Liver (tissue), 9 donors: Measurements from ENCODE around the gene NT5C1A. TPM values are rescaled to one million over a fixed set of nuclear protein-coding genes. Genes with fewer than 3 reads are reported as not detected.

Source experiments
- DNase-seq: peaks from one replicate; pipeline ENCODE4 v3.0.0-alpha.2; 2017; ENCODE audit warnings: low spot score
- H3K27ac ChIP-seq, 2 donors: one replicate each; pipeline ENCODE4 v1.7.0; 2013; ENCODE audit warnings: inconsistent platforms in 2 of 2, low read length in 2 of 2, control low read depth in 1 of 2, low read depth in 1 of 2, mild to moderate bottlenecking in 1 of 2
- H3K27me3 ChIP-seq, 4 donors: one replicate each; pipeline versions ENCODE4 v1.6.1 to v1.7.0; 2013; ENCODE audit warnings: low read length in 3 of 4, inconsistent platforms in 1 of 4, mild to moderate bottlenecking in 1 of 4, moderate library complexity in 1 of 4; ENCODE audit not compliant: control insufficient read depth in 4 of 4, insufficient read depth in 4 of 4
- H3K36me3 ChIP-seq, 4 donors: one replicate each; pipeline versions ENCODE4 v1.6.1 to v1.7.0; 2013; ENCODE audit warnings: low read length in 3 of 4, mild to moderate bottlenecking in 3 of 4, low read depth in 1 of 4, moderate library complexity in 1 of 4; ENCODE audit not compliant: control insufficient read depth in 4 of 4, insufficient read depth in 3 of 4
- H3K4me1 ChIP-seq, 4 donors: one replicate each; pipeline versions ENCODE4 v1.6.1 to v1.7.0; 2013; ENCODE audit warnings: low read length in 3 of 4, mild to moderate bottlenecking in 3 of 4, moderate library complexity in 1 of 4; ENCODE audit not compliant: control insufficient read depth in 4 of 4, insufficient read depth in 4 of 4
- H3K4me3 ChIP-seq, 3 donors: one replicate each; pipeline versions ENCODE4 v1.6.1 to v1.7.0; 2013; ENCODE audit warnings: low read length in 3 of 3, control low read depth in 1 of 3, low read depth in 1 of 3, mild to moderate bottlenecking in 1 of 3
- H3K9ac ChIP-seq, 2 donors: one replicate each; pipeline ENCODE4 v1.7.0; 2013; ENCODE audit warnings: low read length in 2 of 2, mild to moderate bottlenecking in 2 of 2, moderate library complexity in 2 of 2, control low read depth in 1 of 2, low read depth in 1 of 2
- H3K9me3 ChIP-seq, 4 donors: one replicate each; pipeline versions ENCODE4 v1.6.1 to v1.7.0; 2013; ENCODE audit warnings: low read length in 3 of 4; ENCODE audit not compliant: control insufficient read depth in 4 of 4
- ATF3 ChIP-seq: IDR thresholded peaks from 2 replicates; pipeline ENCODE4 v1.6.1; 2016; ENCODE audit warnings: antibody characterized with exemption
- CTCF ChIP-seq: fragments of 150-350 bp; IDR thresholded peaks from 2 replicates; pipeline ENCODE4 v1.5.1; 2017; ENCODE audit warnings: improper control_type of control experiment, low read depth, low read length; ENCODE audit not compliant: missing input control
- FOXA1 ChIP-seq: IDR thresholded peaks from 2 replicates; pipeline ENCODE4 v1.6.1; 2016; ENCODE audit warnings: antibody characterized with exemption
- FOXA2 ChIP-seq: IDR thresholded peaks from 2 replicates; pipeline ENCODE4 v1.6.1; 2016; ENCODE audit warnings: antibody characterized with exemption
- GABPA ChIP-seq, 2 donors: IDR thresholded peaks in 1 of 2; conservative IDR thresholded peaks in 1 of 2; 2 replicates each; pipeline ENCODE4 v1.6.1; 2016; ENCODE audit warnings: antibody characterized with exemption in 2 of 2, mild to moderate bottlenecking in 1 of 2, moderate library complexity in 1 of 2
- HNF4A ChIP-seq, 2 donors: conservative IDR thresholded peaks; 2 replicates each; pipeline ENCODE4 v1.6.1; 2016; ENCODE audit warnings: antibody characterized with exemption in 2 of 2, mild to moderate bottlenecking in 2 of 2
- HNF4G ChIP-seq: IDR thresholded peaks from 2 replicates; pipeline ENCODE4 v1.6.1; 2016; ENCODE audit warnings: antibody characterized with exemption
- JUND ChIP-seq, 2 donors: IDR thresholded peaks; 2 replicates each; pipeline ENCODE4 v1.6.1; 2016; ENCODE audit warnings: antibody characterized with exemption in 2 of 2
- MAX ChIP-seq: IDR thresholded peaks from 2 replicates; pipeline ENCODE4 v1.6.1; 2016; ENCODE audit warnings: antibody characterized with exemption
- NR2F2 ChIP-seq: IDR thresholded peaks from 2 replicates; pipeline ENCODE4 v1.6.1; 2016; ENCODE audit warnings: antibody characterized with exemption
- RAD21 ChIP-seq, 2 donors: IDR thresholded peaks; 2 replicates each; pipeline ENCODE4 v1.6.1; 2016; ENCODE audit warnings: antibody characterized with exemption in 2 of 2, mild to moderate bottlenecking in 2 of 2
- REST ChIP-seq: IDR thresholded peaks from 2 replicates; pipeline ENCODE4 v1.6.1; 2016; ENCODE audit warnings: antibody characterized with exemption, mild to moderate bottlenecking
- RXRA ChIP-seq, 2 donors: IDR thresholded peaks; 2 replicates each; pipeline ENCODE4 v1.6.1; 2017 to 2018; ENCODE audit warnings: antibody characterized with exemption in 2 of 2, mild to moderate bottlenecking in 1 of 2
- SP1 ChIP-seq: IDR thresholded peaks from 2 replicates; pipeline ENCODE4 v1.6.1; 2018; ENCODE audit warnings: antibody characterized with exemption, mild to moderate bottlenecking
- ZBTB33 ChIP-seq: IDR thresholded peaks from 2 replicates; pipeline ENCODE4 v1.6.1; 2016; ENCODE audit warnings: antibody characterized with exemption
- WGBS: extraction: QIAGEN DNeasy Blood & Tissue Kit; methylation state at CpG from one replicate; pipeline ENCODE4 v1.1.7; 2013; 5-methylcytosine and 5-hydroxymethylcytosine counted together
- polyA plus RNA-seq, 2 donors: library from polyadenylated mRNA; stranded (reverse) in 1 of 2; unstranded in 1 of 2; fragments of 200-250 nt in 1 of 2; fragments of >200 nt in 1 of 2; fragmentation: Nextera tagmentation in 1 of 2; extraction: Ambion mirVana in 1 of 2; gene quantifications; one replicate each; pipeline versions ENCODE4 v1.2.1 to v1.2.3, GENCODE V29; 2013 to 2015
- total RNA-seq, 2 donors: library from RNA; depleted of rRNA; stranded (reverse); fragments of >200 nt; gene quantifications; one replicate each; pipeline ENCODE4 v1.2.3, GENCODE V29; 2014
- donor health status: healthy.
- donor health status: healthy.
- donor health status: healthy.
- donor health status: healthy.
- donor health status: healthy.

The NT5C1A gene
- total and polyA plus RNA-seq, 4 donors = 0.05 to 0.08 TPM; not detected in 2

- Histone ChIP-seq H3K4me1 (peaks cover 2 to 14% (median 4%) of the 10 kb centered on the region in 4 donors), H3K9ac (no peak overlapping the region), H3K27ac (no peak overlapping the region), H3K4me3 (no peak overlapping the region), H3K9me3 (no peaks in the 10 kb centered on the region), H3K27me3 (peaks cover 0 to 6% (median 3%) of the 10 kb centered on the region in 4 donors), H3K36me3 (no peaks in the 10 kb centered on the region)
- DNase-seq = no peak
- TF ChIP-seq SP1 = no peak
- no peak for TF ChIP-seq HNF4G
- TF ChIP-seq FOXA2 = no peak
- TF ChIP-seq ZBTB33 = no peak
- TF ChIP-seq REST = no peak
- 95% methylated on average over 3 of the region's 3 CpGs for WGBS
These were observed 3.0 kb downstream of the NT5C1A start for GRCh38 chr1:39668894-39669293.

GRCh38 chr1:39668111-39668510 lies 3.8 kb downstream of the NT5C1A start:
- peaks cover 2 to 14% (median 4%) of the 10 kb centered on the region in 4 donors for H3K4me1 ChIP-seq
- DNase-seq = no peak
- no peak overlapping the region for H3K4me3 ChIP-seq
- peaks cover 0 to 6% (median 2%) of the 10 kb centered on the region in 4 donors for H3K27me3 ChIP-seq
- H3K36me3 ChIP-seq = no peaks in the 10 kb centered on the region
- H3K9me3 ChIP-seq = no peaks in the 10 kb centered on the region
- WGBS = 86% methylated on average over 3 of the region's 3 CpGs
- no peak overlapping the region for H3K27ac ChIP-seq
- TF ChIP-seq CTCF (no peak), ATF3 (no peak), JUND (IDR thresholded peaks at IDR 0.05) (no peak), NR2F2 (no peak), HNF4G (no peak), RAD21 (IDR thresholded peaks at IDR 0.05) (no peak), HNF4A (conservative IDR thresholded peaks at IDR 0.05) (no peak), SP1 (no peak), RXRA (IDR thresholded peaks at IDR 0.05) (no peak), GABPA (IDR thresholded peaks at IDR 0.05 in 1 of 2, conservative IDR thresholded peaks at IDR 0.05 in 1 of 2) (no peak), FOXA1 (no peak), ZBTB33 (no peak), FOXA2 (no peak), MAX (no peak), REST (no peak)
- H3K9ac ChIP-seq = no peak overlapping the region
